Measurements from ENCODE around the gene ZNF835. TPM values are rescaled to one million over a fixed set of nuclear protein-coding genes. Genes with fewer than 3 reads are reported as not detected.

The ZNF835 gene
- total RNA-seq, 1 donor from 2014 or later, result 2.0 TPM

- no peak for DNase-seq (ENCODE audit: low read depth)
Observed at GRCh38 chr19:56663931-56664500, 7.5 kb downstream of the ZNF835 start.

GRCh38 chr19:56661248-56661647 lies 10.3 kb downstream of the ZNF835 start:
- no peak for DNase-seq (ENCODE audit: low read depth)

- DNase-seq (ENCODE audit: low read depth), result no peak
Observed at GRCh38 chr19:56660381-56661107, 11.0 kb downstream of the ZNF835 start.

- DNase-seq (ENCODE audit: low read depth), result no peak
Observed at GRCh38 chr19:56654151-56654550, 17.4 kb downstream of the ZNF835 start.

- DNase-seq (ENCODE audit: low read depth), result no peak
Observed at GRCh38 chr19:56643460-56643955, 28.0 kb downstream of the ZNF835 start.

- no peak for DNase-seq (ENCODE audit: low read depth)
Observed at GRCh38 chr19:56642711-56643459, 28.7 kb downstream of the ZNF835 start, which contains the start of gene SMIM17. Gene SMIM17, plus strand, starts transcription at chr19:56643159. Its CDS starts 2,509 bp downstream, at chr19:56645668.

- DNase-seq (ENCODE audit: low read depth), result no peak
Observed at GRCh38 chr19:56639217-56639616, 32.3 kb downstream of the ZNF835 start.

GRCh38 chr19:56637976-56638555 lies 33.5 kb downstream of the ZNF835 start:
- DNase-seq (ENCODE audit: low read depth), result peak; percentile 33

- DNase-seq (ENCODE audit: low read depth), result no peak
Observed at GRCh38 chr19:56633021-56633420, 38.5 kb downstream of the ZNF835 start.

- DNase-seq (ENCODE audit: low read depth), result no peak
Observed at GRCh38 chr19:56625708-56626107, 45.8 kb downstream of the ZNF835 start.

- no peak for DNase-seq (ENCODE audit: low read depth)
Observed at GRCh38 chr19:56623006-56623405, 48.6 kb downstream of the ZNF835 start.

GRCh38 chr19:56622374-56622773 lies 49.2 kb downstream of the ZNF835 start:
- no peak for DNase-seq (ENCODE audit: low read depth)

GRCh38 chr19:56619121-56619520 lies 52.4 kb downstream of the ZNF835 start:
- no peak for DNase-seq (ENCODE audit: low read depth)

GRCh38 chr19:56617531-56617930 lies 54.0 kb downstream of the ZNF835 start:
- DNase-seq (ENCODE audit: low read depth), result no peak

- DNase-seq (ENCODE audit: low read depth), result no peak
Observed at GRCh38 chr19:56613639-56614038, 57.9 kb downstream of the ZNF835 start.

- DNase-seq (ENCODE audit: low read depth), result no peak
Observed at GRCh38 chr19:56612737-56613136, 58.8 kb downstream of the ZNF835 start.

Other genes starting within 250 kb of the ZNF835 start
- 3.3 and 13.4 TPM in 2 replicates for gene ZNF667, start 194.4 kb downstream of the ZNF835 start, total RNA-seq
- gene ZNF471, start 163.9 kb downstream of the ZNF835 start, total RNA-seq, result 2.1 and 10.1 TPM in 2 replicates
- 8.7 and 10.9 TPM in 2 replicates for gene ZFP28, start 132.8 kb downstream of the ZNF835 start, total RNA-seq
- gene ZNF470, start 104.3 kb downstream of the ZNF835 start, total RNA-seq, result 3.8 and 8.2 TPM in 2 replicates
- gene ZNF71, start 76.5 kb downstream of the ZNF835 start, total RNA-seq, result 7.5 and 15.8 TPM in 2 replicates
- gene SMIM17, start 28.6 kb downstream of the ZNF835 start, total RNA-seq, result 0.30 TPM in 1 of 2 replicates, not detected in the other
- 1.0 and 3.5 TPM in 2 replicates for gene PEG3, start 169.0 kb upstream of the ZNF835 start, total RNA-seq
- gene ZIM2, start 169.0 kb upstream of the ZNF835 start, total RNA-seq, result not detected in 2 replicates